Neural crest cell (in vitro differentiated cells): ENCODE results near the gene KRT73. TPM values are rescaled to one million over a fixed set of nuclear protein-coding genes. Genes with fewer than 3 reads are reported as not detected.

ENCODE experiments used
- DNase-seq: peaks from one replicate; pipeline ENCODE4 v3.0.0; 2021; ENCODE audit warnings: low read depth, mixed read lengths, low spot score
- H3K27ac Mint-ChIP-seq: one replicate; pipeline ENCODE4 v1.8.0; 2021; ENCODE audit warnings: mild to moderate bottlenecking, mixed read lengths; ENCODE audit not compliant: unreplicated experiment
- H3K27me3 Mint-ChIP-seq: 2 replicates; pipeline ENCODE4 v1.8.0; 2021; ENCODE audit warnings: low read depth, mild to moderate bottlenecking, mixed read lengths
- H3K36me3 Mint-ChIP-seq: 2 replicates; pipeline ENCODE4 v1.8.0; 2021; ENCODE audit warnings: low read depth, mild to moderate bottlenecking, mixed read lengths
- H3K4me1 Mint-ChIP-seq: 2 replicates; pipeline ENCODE4 v1.8.0; 2021; ENCODE audit warnings: mixed read lengths
- H3K4me3 Mint-ChIP-seq: one replicate; pipeline ENCODE4 v1.8.0; 2021; ENCODE audit warnings: mild to moderate bottlenecking, mixed read lengths
- H3K9me3 Mint-ChIP-seq: 2 replicates; pipeline ENCODE4 v1.8.0; 2021; ENCODE audit warnings: mixed read lengths
- total RNA-seq: library from RNA; stranded (reverse); gene quantifications from 2 replicates; pipeline ENCODE4 v1.2.1, GENCODE V29; 2021
- TF ChIP-seq, protein P1 (sequence below): fragments of 200-600 bp; sonication (generic); conservative IDR thresholded peaks from 2 replicates; pipeline ENCODE4 v1.5.0; 2021; ENCODE audit warnings: antibody characterized with exemption, mild to moderate bottlenecking

Gene KRT73
- total RNA-seq, 1 donor from 2014 or later = not detected

DNA sequence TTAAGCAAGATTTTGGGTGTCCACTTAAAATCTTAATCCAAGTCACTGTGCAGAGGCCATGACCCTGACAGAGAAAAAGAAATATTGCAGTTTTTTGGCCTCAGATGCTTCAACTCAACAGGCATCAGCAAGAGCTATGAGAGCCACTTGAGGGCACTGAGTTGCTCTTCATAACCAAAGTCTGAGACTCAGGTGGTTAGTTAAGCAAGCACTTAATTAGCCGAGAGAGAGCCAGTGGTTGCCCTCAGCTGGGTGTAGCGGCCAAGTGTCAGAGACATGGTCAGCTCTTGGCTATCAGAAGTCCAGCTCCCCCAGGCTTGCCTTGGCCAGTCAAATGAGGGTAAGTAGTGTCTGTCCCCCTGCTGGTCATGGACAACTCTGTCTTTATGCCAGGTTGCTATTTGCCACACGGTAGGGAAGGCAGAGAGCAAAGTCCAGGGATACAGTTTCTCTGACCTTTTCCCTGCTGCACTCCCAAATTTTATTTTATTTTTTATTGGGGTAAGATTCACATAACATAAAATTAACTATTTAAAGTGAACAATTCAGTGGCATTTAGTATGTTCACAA is 56.4 kb downstream of the KRT73 start:
- Mint-ChIP-seq H3K9me3 (no peaks in the 10 kb centered on the region), H3K36me3 (no peaks in the 10 kb centered on the region), H3K4me3 (no peak overlapping the region), H3K27me3 (peaks cover 56% of the 10 kb centered on the region), H3K27ac (no peak overlapping the region), H3K4me1 (no peaks in the 10 kb centered on the region)
- DNase-seq = no peak
- TF ChIP-seq, protein P1, sequence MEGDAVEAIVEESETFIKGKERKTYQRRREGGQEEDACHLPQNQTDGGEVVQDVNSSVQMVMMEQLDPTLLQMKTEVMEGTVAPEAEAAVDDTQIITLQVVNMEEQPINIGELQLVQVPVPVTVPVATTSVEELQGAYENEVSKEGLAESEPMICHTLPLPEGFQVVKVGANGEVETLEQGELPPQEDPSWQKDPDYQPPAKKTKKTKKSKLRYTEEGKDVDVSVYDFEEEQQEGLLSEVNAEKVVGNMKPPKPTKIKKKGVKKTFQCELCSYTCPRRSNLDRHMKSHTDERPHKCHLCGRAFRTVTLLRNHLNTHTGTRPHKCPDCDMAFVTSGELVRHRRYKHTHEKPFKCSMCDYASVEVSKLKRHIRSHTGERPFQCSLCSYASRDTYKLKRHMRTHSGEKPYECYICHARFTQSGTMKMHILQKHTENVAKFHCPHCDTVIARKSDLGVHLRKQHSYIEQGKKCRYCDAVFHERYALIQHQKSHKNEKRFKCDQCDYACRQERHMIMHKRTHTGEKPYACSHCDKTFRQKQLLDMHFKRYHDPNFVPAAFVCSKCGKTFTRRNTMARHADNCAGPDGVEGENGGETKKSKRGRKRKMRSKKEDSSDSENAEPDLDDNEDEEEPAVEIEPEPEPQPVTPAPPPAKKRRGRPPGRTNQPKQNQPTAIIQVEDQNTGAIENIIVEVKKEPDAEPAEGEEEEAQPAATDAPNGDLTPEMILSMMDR = peak; percentile 53

DNA sequence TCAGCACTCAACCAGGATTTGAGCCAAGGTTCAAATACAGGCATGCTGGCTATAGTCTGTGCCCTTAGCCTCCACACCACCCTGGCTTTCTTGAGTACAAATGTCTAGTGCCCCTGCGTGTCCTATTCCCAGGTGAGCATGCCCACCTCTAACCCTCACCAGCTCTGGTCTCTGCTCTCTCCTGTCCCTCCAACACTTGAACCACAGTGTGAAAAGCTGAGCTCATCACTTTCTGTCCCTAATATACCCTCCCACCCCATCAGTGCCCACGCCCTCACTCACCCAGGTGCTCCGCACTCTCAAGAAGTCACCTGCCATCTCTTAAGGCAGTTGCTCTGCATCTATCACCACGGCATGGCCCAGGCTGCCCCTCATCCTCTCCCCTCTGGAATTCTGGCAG is 58.4 kb downstream of the KRT73 start:
- TF ChIP-seq, protein P1 = no peak
- H3K36me3 Mint-ChIP-seq = no peaks in the 10 kb centered on the region
- peaks cover 58% of the 10 kb centered on the region for H3K27me3 Mint-ChIP-seq
- no peaks in the 10 kb centered on the region for H3K9me3 Mint-ChIP-seq
- no peak overlapping the region for H3K27ac Mint-ChIP-seq
- no peaks in the 10 kb centered on the region for H3K4me1 Mint-ChIP-seq
- H3K4me3 Mint-ChIP-seq = no peak overlapping the region
- DNase-seq = no peak

DNA sequence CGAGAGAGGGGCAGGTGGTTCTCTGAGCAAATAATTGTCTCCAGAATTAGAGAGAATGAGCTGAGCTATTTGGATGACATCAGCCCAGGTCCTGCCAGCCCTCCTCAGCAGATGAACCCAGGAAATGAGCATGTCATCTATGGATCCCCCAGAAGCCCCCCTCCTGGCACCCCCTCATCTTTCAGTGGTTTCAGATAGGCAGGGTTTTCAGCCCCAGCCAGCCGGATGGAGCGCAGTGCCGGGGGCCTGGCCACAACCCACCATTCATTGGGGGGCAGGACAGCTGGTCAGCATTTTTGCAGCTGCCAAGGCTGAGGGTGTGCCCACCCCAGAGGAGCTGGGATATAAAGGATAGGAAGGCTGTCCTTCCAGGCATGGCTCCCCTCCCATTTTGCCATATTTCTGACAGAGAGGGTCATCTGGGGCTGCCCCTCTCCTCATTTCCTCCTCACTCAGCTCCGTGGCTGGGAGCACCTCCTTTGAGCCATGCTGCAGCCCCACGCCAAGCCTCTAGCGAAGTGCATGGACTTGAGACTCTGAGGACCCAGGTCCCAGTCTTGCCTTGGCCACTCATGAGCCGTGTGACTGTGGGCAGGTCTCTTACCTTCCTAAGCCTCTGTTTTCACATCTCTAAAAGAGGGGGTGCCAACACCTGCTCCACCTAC is 59.4 kb downstream of the KRT73 start:
- no peak for DNase-seq
- peaks cover 61% of the 10 kb centered on the region for H3K27me3 Mint-ChIP-seq
- H3K9me3 Mint-ChIP-seq = no peaks in the 10 kb centered on the region
- TF ChIP-seq, protein P1 = no peak
- no peak overlapping the region for H3K4me3 Mint-ChIP-seq
- no peak overlapping the region for H3K27ac Mint-ChIP-seq
- H3K36me3 Mint-ChIP-seq = no peaks in the 10 kb centered on the region
- no peaks in the 10 kb centered on the region for H3K4me1 Mint-ChIP-seq

Other genes with a start within 250 kb of the KRT73 start
- not detected in 2 replicates for gene KRT84, start 232.9 kb downstream of the KRT73 start, total RNA-seq
- not detected in 2 replicates for gene KRT82, start 212.2 kb downstream of the KRT73 start, total RNA-seq
- not detected in 2 replicates for gene KRT75, start 184.2 kb downstream of the KRT73 start, total RNA-seq
- gene KRT6B, start 166.4 kb downstream of the KRT73 start, total RNA-seq = not detected in 2 replicates
- gene KRT6C, start 144.8 kb downstream of the KRT73 start, total RNA-seq = not detected in 2 replicates
- not detected in 2 replicates for gene KRT6A, start 125.3 kb downstream of the KRT73 start, total RNA-seq
- gene KRT5, start 98.2 kb downstream of the KRT73 start, total RNA-seq = not detected in 2 replicates
- gene KRT71, start 65.4 kb downstream of the KRT73 start, total RNA-seq = not detected in 2 replicates
- gene KRT74, start 44.7 kb downstream of the KRT73 start, total RNA-seq = not detected in 2 replicates
- gene KRT72, start 17.1 kb downstream of the KRT73 start, total RNA-seq = not detected in 2 replicates
- not detected in 2 replicates for gene KRT2, start 33.7 kb upstream of the KRT73 start, total RNA-seq
- not detected in 2 replicates for gene KRT1, start 61.8 kb upstream of the KRT73 start, total RNA-seq
- not detected in 2 replicates for gene KRT77, start 85.0 kb upstream of the KRT73 start, total RNA-seq
- not detected in 2 replicates for gene KRT76, start 158.8 kb upstream of the KRT73 start, total RNA-seq
- gene KRT3, start 177.6 kb upstream of the KRT73 start, total RNA-seq = not detected in 2 replicates
- gene KRT4, start 195.6 kb upstream of the KRT73 start, total RNA-seq = not detected in 2 replicates
- not detected in 2 replicates for gene KRT79, start 215.8 kb upstream of the KRT73 start, total RNA-seq
- not detected in 2 replicates for gene KRT78, start 230.4 kb upstream of the KRT73 start, total RNA-seq